ENCODE measurements around the gene ZIC1. TPM values are rescaled to one million over a fixed set of nuclear protein-coding genes. Genes with fewer than 3 reads are reported as not detected.

ZIC1 gene
- total RNA-seq, 2 donors from 2014 or later = not detected

DNA sequence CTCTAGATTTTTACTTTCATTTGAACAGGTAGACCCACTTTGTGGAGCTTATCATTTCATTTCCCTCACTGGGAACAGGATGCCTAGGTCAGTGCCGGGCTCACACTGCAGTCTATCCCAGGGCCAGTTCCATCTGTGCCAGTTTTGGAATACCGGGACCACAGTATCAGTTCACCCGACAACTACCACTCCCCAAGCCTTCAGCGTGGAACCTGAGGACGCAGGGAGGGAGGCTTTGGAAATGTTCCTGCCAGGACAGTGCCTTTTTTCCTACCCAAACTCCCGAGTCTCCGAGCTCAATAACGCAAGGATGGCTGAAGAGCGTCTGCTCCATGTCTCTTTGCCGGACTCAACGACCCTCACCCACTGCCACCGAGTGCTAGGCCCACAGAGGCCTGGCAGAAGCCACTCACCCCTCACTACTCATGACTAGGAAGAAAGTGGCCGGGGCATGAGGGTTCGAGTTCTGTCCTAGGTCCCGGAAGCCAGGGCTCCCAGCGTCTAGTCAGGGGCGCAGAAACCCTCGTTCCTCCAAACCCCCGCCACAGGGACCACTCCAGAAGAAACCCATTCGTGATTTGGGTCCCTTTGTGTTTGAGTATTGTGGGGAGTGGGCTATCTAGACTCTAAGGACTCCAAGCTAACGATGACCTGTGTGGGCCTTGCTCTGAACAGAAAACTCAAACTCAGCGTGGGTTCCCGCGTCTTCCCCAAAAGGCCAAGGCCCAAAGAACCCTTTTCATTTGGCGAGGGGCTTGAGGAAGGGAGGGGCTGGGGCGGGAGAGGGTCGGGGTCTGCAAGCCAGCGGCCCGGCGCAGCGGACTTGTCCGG lies 11.4 kb downstream of the ZIC1 start:
- Histone ChIP-seq H3K9ac (ENCODE audit: extremely low read depth, low read length, poor library complexity, severe bottlenecking) (no peak overlapping the region), H3K4me3 (ENCODE audit: low read length) (peak overlapping the region; percentile 73), H3K27me3 (ENCODE audit: control insufficient read depth, insufficient read depth, low read length, poor library complexity, severe bottlenecking) (peaks cover 100% of the 10 kb centered on the region), H3K4me1 (ENCODE audit: control insufficient read depth, insufficient read depth, low read length) (no peaks in the 10 kb centered on the region), H3K27ac (ENCODE audit: low read depth, low read length) (no peak overlapping the region), H3K9me3 (ENCODE audit: control insufficient read depth, low read length) (no peaks in the 10 kb centered on the region), H3K36me3 (ENCODE audit: control insufficient read depth, insufficient read depth, low read length) (no peaks in the 10 kb centered on the region)
- Mint-ChIP-seq H3K4me1 (peaks cover 29% of the 10 kb centered on the region), H3K27ac (no peak overlapping the region), H3K9me3 (no peaks in the 10 kb centered on the region), H3K4me3 (peak overlapping the region; percentile 56), H3K36me3 (ENCODE audit: low read depth) (no peaks in the 10 kb centered on the region), H3K27me3 (ENCODE audit: insufficient read depth) (peaks cover 100% of the 10 kb centered on the region)
- TF ChIP-seq, protein P1, sequence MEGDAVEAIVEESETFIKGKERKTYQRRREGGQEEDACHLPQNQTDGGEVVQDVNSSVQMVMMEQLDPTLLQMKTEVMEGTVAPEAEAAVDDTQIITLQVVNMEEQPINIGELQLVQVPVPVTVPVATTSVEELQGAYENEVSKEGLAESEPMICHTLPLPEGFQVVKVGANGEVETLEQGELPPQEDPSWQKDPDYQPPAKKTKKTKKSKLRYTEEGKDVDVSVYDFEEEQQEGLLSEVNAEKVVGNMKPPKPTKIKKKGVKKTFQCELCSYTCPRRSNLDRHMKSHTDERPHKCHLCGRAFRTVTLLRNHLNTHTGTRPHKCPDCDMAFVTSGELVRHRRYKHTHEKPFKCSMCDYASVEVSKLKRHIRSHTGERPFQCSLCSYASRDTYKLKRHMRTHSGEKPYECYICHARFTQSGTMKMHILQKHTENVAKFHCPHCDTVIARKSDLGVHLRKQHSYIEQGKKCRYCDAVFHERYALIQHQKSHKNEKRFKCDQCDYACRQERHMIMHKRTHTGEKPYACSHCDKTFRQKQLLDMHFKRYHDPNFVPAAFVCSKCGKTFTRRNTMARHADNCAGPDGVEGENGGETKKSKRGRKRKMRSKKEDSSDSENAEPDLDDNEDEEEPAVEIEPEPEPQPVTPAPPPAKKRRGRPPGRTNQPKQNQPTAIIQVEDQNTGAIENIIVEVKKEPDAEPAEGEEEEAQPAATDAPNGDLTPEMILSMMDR (conservative IDR thresholded peaks at IDR 0.05) = no peak
- peak; percentile 61 for DNase-seq
- 14 to 30% methylated on average over 4 to 32 of the region's 32 CpGs for WGBS, 2 experiments (ENCODE audit: insufficient coverage in 1 of 2, insufficient read length in 1 of 2)

DNA sequence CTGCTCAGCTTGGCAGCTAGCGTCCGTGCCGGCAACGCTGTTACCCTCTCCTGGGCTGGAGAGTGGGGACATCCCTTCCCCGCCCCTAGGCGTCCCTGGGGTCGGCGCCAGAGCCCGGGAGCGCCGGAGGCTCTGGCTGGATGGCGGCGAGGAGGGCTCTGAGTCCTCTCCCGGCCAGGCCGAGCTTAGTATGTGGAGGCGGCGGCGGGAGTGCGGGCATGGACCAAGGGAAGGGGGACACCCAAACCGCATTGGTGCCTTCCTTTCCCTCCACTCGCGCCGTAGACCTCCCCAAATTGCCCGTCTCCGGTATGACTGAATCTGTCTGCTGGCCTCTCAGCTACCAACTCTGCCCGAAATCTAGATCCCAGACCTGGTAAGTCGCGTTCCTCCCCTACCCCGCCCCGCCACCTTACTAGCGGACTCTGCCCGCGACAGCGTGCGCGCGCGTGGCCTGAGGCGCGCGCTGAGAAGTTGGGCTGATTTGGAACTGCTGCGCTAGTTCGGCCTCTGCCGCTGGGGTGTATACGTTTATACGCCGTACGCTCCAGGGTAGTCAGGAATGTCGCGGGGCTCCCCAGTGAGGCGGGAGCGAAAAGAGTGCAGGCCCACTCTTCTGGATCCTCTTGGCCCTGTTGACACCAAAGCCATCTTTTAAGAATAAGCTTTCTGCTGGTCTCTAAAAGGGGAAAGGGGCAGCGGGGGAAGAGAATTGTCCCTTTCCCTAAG lies 12.2 kb downstream of the ZIC1 start:
- peaks cover 100% of the 10 kb centered on the region for H3K27me3 ChIP-seq (ENCODE audit: control insufficient read depth, insufficient read depth, low read length, poor library complexity, severe bottlenecking)
- no peak overlapping the region for H3K9ac ChIP-seq (ENCODE audit: extremely low read depth, low read length, poor library complexity, severe bottlenecking)
- no peaks in the 10 kb centered on the region for H3K9me3 ChIP-seq (ENCODE audit: control insufficient read depth, low read length)
- Mint-ChIP-seq H3K4me3 (peak overlapping the region; percentile 53), H3K4me1 (peaks cover 29% of the 10 kb centered on the region), H3K36me3 (ENCODE audit: low read depth) (no peaks in the 10 kb centered on the region), H3K27ac (no peak overlapping the region), H3K9me3 (no peaks in the 10 kb centered on the region), H3K27me3 (ENCODE audit: insufficient read depth) (peaks cover 98% of the 10 kb centered on the region)
- TF ChIP-seq, protein P1 (conservative IDR thresholded peaks at IDR 0.05) = peak; percentile 42
- peak overlapping the region; percentile 73 for H3K4me3 ChIP-seq (ENCODE audit: low read length)
- no peaks in the 10 kb centered on the region for H3K36me3 ChIP-seq (ENCODE audit: control insufficient read depth, insufficient read depth, low read length)
- H3K27ac ChIP-seq (ENCODE audit: low read depth, low read length) = no peak overlapping the region
- 1 to 2% methylated on average over 16 to 53 of the region's 53 CpGs for WGBS, 2 experiments (ENCODE audit: insufficient coverage in 1 of 2, insufficient read length in 1 of 2)
- H3K4me1 ChIP-seq (ENCODE audit: control insufficient read depth, insufficient read depth, low read length) = no peaks in the 10 kb centered on the region
- peak; percentile 86 for DNase-seq

DNA sequence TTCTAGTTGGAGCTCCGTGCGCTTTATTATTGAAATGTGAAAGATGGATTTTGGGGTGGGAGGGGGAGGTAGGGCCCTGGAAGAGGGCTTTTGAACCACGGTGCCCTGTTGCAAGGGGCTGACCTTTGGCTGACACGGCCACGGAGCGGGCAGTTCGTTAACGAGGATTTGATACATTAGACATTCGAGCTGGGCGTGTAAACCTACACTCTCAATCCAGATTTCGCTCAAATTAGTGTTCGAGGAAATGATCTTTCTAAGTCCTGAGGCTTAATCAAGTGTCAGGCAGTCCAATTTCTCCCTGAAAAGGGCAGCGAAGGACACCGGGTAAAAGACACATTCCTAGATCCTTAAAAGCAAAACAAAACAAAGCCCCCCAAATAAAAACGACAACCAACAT lies 13.0 kb downstream of the ZIC1 start:
- Histone ChIP-seq H3K27me3 (ENCODE audit: control insufficient read depth, insufficient read depth, low read length, poor library complexity, severe bottlenecking) (peaks cover 100% of the 10 kb centered on the region), H3K9ac (ENCODE audit: extremely low read depth, low read length, poor library complexity, severe bottlenecking) (no peak overlapping the region), H3K36me3 (ENCODE audit: control insufficient read depth, insufficient read depth, low read length) (no peaks in the 10 kb centered on the region), H3K4me3 (ENCODE audit: low read length) (no peak overlapping the region), H3K9me3 (ENCODE audit: control insufficient read depth, low read length) (no peaks in the 10 kb centered on the region), H3K27ac (ENCODE audit: low read depth, low read length) (no peak overlapping the region), H3K4me1 (ENCODE audit: control insufficient read depth, insufficient read depth, low read length) (no peaks in the 10 kb centered on the region)
- peaks cover 95% of the 10 kb centered on the region for H3K27me3 Mint-ChIP-seq (ENCODE audit: insufficient read depth)
- peaks cover 29% of the 10 kb centered on the region for H3K4me1 Mint-ChIP-seq
- H3K36me3 Mint-ChIP-seq (ENCODE audit: low read depth) = no peaks in the 10 kb centered on the region
- 6 to 10% methylated on average over 10 to 15 of the region's 15 CpGs for WGBS, 2 experiments (ENCODE audit: insufficient coverage in 1 of 2, insufficient read length in 1 of 2)
- peak; percentile 49 for DNase-seq
- TF ChIP-seq, protein P1 (conservative IDR thresholded peaks at IDR 0.05) = no peak
- H3K9me3 Mint-ChIP-seq = no peaks in the 10 kb centered on the region
- no peak overlapping the region for H3K4me3 Mint-ChIP-seq
- no peak overlapping the region for H3K27ac Mint-ChIP-seq

Measured in endodermal cell (in vitro differentiated cells).